GM18868 (cell line): ENCODE data around the gene TREML4.
"Not testable (repeated sequence)": the region's sequence is repeated elsewhere in the genome, so short reads cannot be mapped to it uniquely, and the experiment has no call there.

Source experiments
- ATAC-seq: cut with Tn5 transposase; IDR thresholded peaks from one replicate; pipeline ENCODE4 v1.9.1; 2021; ENCODE audit warnings: mild to moderate bottlenecking, moderate library complexity; ENCODE audit not compliant: unreplicated experiment

Gene TREML4

DNA sequence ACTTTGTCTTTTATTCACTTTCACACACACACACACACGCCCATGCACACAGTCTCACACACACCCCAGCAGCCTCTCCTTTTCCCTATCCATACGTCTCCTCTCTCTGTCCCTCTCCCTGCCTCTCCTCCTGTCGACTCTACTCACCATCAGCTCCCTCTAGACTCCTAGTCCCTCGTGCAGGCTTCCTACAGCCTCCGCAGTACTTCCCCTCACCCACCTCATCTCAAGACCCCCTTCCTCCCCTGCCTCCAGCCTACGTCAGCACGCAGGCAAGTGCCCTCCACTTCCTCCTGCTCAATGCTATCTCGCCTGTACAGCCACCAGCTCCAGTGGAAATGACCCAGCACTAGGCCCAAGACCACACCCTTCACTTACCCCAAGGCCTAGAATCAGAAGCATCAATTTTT is 26.4 kb upstream of the TREML4 start:
- no peak for ATAC-seq

DNA sequence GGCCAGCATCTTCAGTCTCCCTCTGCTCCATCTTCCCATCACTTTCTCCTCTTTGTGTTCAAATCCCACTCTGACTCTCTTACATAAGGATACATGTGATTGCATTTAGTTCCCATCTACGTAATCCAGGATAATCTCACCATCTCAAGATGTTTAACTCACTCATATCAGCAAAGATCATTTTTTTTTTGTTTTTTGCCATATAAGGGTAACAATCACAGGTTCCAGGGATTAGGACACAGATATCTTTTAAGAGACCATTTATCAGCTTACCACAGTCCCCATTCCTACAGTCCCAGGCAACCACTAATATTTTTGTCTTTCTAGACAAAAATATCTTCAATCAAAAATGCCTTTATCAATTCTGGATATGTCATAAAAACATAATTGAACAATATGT is 24.0 kb upstream of the TREML4 start:
- no peak for ATAC-seq

DNA sequence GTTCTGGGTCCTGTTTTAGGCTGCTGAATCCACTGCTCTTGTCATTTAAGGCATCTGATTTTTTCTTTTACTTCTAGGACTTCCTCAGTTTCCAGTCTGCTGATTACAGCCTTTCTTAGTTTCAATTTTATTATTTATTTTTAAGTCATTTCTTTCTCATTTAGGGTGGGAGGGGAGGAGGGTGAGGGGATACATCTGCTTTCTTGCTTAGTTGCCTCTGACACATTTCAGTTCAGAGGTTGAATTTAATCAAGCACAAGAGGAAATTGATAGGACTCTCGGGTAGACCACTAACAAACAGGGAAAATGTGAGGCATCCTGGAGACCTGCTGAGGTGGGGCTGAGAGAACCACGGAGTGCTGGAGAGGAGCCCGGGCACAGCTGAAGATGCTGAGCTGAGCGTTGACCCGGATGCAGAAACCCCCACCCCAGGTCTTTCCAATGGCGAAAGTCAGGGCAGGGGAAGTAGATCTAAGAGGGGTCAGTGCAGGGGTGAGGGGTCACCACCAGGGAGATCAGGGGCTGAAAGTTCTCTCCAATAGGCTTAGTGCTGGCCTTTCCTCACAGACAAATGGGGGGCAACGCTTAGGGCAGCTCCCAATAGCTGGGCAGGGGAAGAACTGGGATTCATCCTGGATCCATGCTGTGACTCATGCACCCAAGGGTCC is 19.6 kb upstream of the TREML4 start:
- ATAC-seq: peak; percentile 55

DNA sequence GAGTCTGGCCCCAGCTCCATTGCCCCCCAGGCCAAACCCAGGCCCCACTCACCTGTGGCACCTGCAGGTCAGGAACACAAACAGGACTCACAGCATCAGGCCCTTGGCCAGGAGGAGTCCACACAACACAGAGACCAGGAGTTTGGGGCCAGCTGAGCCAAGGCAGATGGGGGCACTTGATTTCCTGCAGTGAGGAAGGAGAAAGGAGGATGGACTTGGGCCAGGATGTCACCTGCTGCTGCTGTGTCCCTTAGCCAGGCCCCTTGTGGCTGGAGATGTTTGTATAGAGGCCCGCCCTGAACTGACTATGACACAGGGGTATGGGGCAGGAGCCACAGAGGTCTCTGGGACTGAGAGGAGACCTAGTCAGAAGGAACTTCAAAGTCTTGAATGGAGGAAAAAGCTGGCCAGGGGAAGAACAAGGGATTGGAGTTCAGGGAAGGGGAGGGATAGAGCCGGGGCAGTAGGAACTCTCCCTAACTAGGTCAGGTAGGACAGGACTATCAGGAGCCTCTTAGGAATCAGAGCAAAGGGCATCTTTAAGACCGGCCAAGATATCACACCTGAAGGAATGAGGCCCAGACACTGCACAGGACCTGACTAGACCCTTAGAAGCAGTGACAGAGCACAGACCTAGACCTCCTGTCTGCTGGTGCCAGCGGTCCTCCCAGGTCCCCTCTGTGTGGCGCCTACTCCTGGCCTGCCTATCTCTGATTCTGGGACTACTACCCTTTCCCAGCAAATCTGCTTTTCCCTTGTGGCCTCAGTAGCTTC is 18.4 kb upstream of the TREML4 start:
- ATAC-seq: no peak

DNA sequence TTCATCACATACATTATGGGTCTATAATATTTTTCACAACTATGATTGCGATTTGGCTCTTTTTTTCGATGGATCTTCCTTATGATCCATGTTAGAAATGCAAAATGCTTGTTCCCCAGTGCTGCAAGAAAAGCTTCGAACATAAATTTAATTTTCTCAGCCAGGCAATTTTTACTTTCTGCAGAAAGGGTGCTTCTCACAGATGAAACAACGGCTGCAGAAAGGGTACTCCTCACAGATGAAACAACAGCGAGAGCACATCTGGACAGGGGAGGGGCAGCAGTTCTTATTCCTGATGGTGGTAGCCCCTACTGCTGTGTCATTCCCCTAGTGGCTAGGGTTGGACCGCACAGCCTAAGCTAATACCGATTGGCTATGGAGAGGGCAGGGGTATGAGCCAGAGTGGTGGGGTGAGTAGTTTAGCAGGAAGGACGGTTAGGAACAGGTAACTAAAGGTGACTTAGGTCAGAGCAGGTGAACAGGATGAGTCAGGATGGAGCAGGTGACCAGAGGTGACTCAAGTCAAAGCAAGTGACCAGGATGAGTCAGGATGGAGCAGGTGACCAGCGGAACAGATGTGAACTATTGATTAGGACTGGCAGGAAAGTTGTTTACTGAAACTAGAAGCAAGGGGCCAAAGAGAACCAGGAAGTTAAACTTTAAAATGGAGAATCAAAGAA is 13.4 kb upstream of the TREML4 start:
- ATAC-seq: no peak

DNA sequence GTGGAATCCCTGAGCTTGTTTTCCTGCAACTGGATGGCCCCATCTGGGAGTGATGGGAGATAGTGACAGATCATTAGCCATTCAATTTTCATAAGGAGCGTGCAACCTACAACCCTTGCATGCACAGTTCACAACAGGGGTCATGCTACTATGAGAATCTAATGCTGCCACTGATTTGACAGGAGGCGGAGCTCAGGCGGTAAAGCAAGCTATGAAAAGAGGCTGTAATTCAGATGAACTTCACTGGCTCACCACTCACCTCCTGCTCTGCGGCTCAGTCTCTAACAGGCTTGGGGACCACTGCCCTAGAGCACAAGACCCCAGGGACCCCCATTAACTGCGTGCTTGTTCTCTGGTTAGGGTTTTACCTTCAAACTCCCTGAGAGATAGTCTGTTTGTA is 12.4 kb upstream of the TREML4 start:
- ATAC-seq: no peak

DNA sequence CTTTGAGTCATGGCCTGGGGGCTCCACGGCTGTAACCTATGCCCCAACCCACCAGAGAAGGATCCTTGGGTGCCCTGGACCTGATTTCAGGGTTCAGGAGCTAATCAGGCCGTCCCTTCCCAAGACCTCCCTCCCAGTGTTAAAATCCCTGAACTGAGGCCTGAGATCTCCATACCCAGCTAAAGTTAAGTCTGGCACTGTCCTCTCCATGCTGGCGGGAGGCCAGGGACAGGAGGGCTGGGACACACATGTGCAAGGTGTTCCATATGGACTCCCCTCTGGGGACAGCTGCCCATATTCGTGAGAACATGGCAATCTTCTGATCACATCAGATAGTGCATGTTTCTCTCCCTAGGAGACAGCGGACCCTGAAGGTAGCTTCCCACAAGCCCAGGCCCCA is 11.5 kb upstream of the TREML4 start:
- ATAC-seq: no peak

DNA sequence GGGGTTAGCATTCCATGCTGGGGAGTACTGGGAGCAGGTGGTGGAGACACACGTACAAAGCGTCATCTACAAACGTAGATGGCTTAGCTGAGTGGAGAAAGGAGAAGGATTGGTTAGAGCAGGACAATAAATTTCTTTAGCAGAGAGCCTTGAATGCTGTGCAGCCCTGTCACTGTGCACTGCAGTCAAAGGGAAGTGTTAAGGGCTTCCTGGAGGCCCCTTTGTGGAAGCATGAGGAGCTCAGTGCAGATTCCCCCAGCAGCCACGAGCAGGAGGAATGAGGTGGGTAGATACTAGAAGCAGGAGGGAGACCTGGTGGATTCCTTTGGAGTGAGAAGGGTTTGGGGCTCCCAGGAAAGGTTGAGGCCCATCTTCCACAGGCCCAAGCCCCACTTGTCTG is 6.1 kb upstream of the TREML4 start:
- ATAC-seq: no peak

DNA sequence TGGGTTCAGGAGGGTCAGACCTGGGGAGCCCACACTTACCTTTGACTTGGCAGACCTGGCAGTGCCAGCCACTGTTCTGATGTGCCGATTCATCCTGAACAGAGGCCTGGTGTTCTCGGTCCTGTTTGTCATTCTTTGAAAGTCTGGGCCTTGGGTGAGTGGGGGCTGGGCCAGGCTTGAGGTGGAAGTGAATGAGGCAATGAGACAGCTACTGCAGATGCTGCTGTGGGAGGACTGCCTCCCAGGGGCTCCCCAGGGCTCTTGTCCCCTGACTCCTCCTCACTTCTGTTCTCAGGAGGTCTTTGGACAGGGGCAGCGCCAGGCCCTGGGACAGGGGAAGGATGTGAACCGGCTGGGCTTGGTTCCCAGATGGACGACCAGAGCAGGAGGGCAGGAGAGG is 5.6 kb upstream of the TREML4 start:
- ATAC-seq: no peak

DNA sequence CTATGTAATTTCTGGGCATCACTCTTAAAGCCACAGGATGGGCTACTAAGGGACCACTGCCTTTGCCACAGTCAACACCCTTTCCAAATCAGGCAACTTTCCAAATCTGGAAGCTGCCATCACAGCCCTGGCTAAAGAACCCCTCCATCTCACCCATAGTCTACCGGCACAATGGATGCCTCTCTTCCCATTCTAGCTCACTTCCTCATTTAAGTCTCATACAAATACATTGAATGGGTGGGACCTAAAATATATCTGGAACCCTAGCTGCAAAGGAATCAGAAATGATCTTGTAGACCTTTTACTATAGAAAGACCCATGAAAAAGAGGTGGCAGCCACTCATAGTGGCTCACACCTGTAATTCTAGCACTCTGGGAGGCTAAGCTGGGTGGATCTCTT is 3.3 kb upstream of the TREML4 start:
- no peak for ATAC-seq

DNA sequence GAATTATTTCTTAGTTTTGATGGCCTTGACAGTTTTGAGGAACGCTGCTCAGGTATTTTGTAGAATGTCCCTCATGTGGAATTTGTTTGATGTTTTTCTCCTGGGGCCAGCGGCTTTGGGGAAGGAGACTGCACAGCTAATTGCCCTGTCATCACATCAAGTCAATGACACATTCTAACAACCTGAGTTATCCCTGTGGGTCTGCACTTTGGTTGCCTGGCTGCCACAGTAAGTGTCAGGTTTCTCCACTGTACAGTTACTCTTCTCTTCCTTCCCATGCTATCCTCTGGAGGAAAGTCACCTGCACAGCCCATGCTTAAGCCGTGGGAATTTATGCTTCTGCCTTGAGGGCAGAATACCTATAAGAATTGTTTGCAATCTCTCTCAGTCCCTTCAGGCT is 1.4 kb upstream of the TREML4 start:
- ATAC-seq: no peak

DNA sequence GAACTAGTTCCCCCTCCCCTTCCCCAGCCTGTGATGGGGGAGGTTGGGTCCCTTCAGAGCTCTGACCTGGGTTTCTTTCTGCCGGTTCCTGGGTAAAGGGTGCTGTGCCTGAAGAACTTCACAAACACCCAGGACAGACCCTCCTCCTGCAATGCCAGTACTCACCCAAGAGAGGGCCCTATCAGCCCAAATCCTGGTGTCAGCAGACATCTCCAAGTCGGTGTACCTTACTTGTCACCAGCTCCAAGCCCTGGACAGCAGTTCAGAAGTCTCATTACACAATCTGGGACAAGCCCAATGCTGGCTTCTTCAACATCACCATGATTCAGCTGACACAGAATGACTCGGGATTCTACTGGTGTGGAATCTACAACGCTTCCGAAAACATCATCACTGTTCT is 467 bp downstream of the TREML4 start:
- ATAC-seq: no peak

DNA sequence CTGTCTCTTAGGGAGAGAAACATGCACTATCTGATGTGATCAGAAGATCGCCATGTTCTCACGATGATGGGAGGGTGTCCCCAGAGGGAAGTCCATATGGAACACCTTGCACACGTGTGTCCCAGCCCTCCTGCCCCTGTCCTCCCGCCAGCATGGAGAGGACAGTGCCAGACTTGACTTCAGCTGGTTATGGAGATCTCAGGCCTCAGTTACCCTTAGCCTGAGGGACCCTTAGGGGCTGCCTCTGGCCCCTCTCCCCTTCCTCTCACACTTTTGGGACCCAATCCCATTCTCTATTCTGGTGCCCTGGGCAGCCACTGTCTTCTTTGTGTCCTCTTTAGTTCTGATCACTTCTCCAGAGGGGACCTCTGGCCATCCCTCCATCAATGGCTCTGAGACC is 1.6 kb downstream of the TREML4 start:
- ATAC-seq: no peak

DNA sequence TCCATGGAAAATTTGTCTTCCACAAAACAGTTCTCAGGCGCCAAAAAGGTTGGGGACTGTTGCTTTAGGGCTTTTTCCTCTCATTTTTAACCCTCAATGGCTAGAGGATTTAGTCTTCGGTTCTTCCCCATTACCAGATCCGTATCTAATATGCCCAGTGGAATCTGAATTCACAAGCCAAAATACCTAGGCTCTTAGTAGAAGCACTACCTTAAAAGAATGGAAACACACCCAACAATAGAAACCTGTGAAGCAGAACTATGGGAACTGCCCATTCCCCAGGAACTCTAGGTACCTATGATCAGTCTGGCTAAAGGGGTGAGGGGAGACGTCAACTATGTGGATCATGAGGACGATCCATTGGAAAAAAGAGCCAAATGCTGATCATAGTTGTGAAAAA is 3.1 kb downstream of the TREML4 start:
- no peak for ATAC-seq

DNA sequence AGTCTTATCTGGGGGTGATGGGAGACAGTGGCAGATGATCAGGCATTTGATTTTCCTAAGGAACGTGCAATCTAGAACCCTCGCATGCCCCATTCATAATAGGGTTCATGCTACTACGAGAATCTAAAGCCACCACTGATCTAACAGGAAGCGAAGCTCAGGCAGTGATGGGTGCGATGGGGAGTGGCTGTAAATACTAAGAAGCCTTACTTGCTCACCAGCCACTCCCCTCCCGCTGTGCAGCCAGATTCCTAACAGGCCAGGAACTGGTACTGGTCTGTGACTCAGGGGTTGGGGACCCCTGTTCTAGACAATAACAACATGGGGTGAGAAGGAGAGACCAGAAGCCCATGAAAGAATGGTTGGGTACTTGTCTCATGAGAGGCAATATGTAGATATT is 4.5 kb downstream of the TREML4 start:
- ATAC-seq: no peak

DNA sequence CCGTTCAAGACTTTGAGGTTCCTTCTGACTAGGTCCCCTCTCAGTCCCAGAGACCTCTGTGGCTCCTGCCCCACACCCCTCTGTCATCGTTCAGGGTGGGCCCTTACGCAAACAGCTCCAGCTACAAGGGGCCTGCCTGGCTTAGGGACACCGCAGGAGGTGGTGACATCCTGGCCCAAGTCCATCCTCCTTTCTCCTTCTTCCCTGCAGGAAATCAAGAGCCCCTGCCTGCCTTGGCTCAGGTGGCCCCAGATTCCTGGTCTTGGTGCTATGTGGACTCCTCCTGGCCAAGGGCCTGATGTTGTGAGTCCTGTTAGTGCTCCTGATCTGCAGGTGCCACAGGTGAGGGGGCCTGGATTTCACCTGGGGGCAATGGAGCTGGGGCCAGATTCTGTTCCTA is 8.1 kb downstream of the TREML4 start:
- no peak for ATAC-seq

DNA sequence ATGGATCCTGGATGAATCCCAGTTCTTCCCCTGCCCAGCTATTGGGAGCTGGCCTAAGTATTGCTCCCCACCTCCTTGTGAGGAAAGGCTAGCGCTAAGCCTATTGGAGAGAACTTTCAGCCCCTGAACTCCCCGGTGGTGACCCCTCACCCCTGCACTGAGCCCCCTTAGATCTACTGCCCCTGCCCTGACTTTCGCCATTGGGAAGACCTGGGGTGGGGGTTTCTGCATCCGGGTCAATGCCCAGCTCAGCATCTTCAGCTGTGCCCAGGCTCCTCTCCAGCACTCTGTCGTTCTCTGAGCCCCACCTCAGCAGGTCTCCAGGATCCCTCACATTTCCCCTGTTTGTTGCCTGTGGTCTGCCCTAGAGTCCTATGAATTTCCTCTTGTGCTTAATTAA is 9.0 kb downstream of the TREML4 start:
- no peak for ATAC-seq

DNA sequence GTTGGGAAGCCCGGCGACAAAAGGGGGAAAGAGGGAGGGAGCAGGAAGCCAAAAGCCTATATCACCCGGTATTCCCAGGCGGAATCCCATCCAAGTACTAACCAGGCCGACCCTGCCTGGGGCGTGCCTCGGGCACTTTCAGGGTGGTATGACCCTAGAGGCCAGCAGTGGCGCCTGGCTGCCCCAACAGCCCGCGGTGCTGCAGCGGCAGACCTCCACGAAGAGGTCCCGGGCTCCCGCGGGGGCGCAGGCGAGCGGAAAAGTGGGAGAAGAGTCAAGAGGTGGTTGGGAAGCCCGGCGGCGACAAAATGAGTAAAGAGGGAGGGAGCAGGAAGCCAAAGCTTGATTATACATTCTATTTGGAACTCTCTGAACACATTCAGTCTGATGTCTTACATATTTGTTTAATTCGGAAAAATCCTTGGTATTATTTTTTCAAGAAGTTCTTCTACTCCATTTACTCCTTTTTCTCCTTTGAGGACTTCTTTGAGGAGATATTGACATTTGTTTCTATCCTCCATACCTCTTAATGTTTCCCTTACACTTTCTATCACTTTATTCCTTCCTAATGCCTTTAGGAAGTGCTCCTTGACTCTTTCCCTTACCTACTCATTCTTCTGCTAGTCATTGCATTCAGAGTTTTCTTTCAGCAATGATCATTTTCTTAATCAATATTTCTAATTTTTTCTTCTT is 11.5 kb downstream of the TREML4 start:
- ATAC-seq: no peak

DNA sequence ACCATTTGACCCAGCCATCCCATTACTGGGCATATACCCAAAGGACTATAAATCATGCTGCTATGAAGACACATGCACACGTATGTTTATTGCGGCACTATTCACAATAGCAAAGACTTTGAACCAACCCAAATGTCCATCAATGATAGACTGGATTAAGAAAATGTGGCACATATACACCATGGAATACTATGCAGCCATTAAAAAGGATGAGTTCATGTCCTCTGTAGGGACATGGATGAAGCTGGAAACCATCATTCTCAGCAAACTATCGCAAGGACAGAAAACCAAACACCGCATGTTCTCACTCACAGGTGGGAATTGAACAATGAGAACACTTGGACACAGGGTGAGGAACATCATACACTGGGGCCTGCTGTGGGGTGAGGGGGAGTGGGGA is 18.4 kb downstream of the TREML4 start:
- not testable (repeated sequence) for ATAC-seq

DNA sequence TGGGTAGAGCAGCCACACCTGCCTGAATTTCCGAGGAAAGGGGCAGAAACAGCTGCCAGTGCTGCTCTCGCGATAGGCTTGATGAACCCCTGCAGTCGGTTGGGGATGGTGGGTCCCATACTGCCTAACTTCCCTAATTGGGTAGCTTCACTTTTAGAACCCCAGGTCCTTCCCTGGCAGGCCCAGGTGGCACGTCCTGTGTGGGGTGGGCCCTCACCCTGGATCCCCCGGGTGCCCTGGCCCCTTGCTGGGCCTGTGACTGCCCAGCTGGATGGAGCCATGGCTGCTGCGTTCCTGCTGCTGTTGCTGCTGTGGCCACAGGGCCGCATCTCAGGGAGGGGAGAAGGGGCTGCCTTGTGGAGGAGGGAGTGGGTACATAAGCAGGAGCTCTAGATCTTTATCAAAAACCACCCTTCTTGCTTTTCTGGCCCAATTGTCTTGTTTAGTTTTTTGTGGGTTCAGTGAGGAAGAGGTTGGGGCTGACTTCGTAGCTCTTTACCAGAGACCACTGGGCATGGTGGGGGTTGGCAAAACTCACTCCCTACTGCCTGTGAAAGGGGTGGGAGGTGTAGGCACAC is 19.2 kb downstream of the TREML4 start:
- no peak for ATAC-seq
